Measurements from ENCODE around the gene ACBD6.

- no peak for TF ChIP-seq CTCF (IDR thresholded peaks at IDR 0.05; ENCODE audit: poor library complexity)
- TF ChIP-seq EZH2 (IDR thresholded peaks at IDR 0.05; ENCODE audit: borderline replicate concordance), result no peak
- TF ChIP-seq EZH2phosphoT487 (IDR thresholded peaks at IDR 0.05; ENCODE audit: low read depth, severe bottlenecking, unreplicated experiment), result no peak
These were observed 224.2 kb downstream of the ACBD6 start for GRCh38 chr1:180278194-180278515.

All from hepatocyte (in vitro differentiated cells).